GM19025 (cell line): ENCODE measurements around the gene IFT74.
"Not testable (repeated sequence)": the region's sequence is repeated elsewhere in the genome, so short reads cannot be mapped to it uniquely, and the experiment has no call there.

Experiments used
- ATAC-seq: cut with Tn5 transposase; IDR thresholded peaks from one replicate; pipeline ENCODE4 v1.9.1; 2021; ENCODE audit warnings: mild to moderate bottlenecking, low read depth, moderate library complexity; ENCODE audit not compliant: unreplicated experiment

Gene IFT74

DNA sequence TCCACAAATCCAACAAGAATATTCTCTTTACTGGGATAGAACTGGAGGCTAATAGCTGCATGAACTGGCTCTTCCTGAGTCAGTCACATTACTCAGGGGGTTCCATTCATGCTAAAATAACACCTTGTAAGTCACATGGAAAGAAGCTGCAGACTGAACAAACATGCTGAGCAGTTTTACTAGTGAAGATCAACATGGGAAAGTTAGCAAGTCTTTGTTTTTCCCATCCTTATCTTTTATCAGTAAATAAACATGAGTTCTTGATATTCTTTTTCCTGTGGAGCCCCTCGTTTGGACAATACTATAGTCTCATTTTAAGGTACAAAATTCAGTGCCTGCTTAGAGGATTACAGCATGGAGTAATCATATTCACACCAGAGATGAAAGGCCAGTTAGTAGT is 109.1 kb downstream of the IFT74 start:
- ATAC-seq = no peak

DNA sequence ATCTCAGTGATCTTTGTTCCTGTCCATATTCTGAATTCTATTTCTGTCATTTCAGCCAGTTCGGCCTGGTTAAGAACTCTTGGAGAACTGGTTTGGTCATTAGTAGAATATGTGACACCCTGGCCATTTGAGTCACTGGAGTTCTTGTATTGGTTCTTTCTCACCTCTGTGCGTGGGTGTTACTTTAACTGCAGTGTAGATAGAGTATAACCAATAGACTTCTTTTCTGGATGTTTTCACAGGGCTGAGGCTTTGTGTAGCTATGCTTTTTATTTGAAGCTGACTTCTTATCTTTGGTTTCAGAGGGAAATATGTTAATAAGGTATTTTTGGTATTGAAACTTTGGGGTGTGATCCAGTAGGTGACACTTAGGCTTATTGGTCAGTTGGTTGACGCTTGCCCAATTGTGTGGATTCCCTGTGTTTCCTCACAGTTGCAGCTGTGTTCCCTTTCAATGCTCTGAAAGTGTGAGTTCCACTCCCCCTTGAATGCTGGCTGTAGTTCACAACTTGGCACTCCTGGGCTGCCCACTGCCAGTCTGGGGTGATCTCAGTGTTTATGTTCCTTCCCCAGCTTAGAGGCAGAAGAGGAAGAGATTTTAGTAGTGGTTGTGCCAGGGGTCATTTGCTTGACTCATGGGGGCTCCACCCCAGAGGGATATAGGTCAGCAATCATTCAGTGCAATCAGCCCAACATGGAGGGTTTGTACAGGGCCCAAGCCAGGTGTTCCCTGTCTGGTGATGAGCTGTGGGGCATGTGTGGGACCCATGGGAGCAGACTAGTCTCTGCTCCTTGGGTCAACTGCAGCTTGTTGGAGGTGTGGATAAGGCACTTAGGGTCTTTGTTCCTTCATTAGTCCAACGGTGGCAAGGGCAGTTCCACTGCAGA is 117.9 kb downstream of the IFT74 start:
- no peak for ATAC-seq

DNA sequence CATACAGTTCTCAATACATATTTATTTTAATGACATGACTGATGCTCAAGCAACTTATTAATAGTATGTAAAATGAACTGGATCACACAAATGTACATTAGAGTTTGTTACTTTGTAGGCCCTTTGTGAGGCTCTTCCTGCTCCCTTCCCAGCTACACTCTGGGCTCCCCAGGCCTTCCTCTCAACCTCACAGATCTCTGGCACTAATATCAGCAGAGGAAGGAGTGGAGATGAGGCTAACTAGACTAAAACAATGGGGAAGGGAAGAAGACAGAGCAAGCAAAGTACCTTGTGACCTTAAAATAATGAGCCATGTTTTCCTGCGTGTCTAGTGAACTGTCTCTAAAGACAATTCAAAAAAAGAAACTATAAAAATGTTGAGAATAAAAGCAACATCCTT is 122.5 kb downstream of the IFT74 start:
- no peak for ATAC-seq

DNA sequence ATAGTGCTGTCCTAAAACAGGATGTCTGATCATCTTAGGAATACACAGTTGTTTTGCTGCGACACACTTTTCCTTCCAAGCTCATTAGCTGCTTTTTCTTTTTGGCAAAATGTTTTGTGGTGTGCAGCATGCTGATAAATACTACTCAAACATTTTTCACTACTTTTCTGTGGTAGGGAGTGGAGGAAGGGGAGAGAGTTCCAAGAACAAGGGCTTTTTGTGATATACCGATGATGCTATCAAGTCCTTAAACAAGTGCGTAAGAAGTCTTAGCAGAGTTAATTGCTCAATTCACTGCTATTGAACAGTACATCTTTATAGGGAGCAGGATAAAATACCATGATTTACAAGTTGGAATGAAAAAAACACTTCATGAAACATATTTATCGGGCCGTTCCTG is 129.2 kb downstream of the IFT74 start:
- no peak for ATAC-seq

DNA sequence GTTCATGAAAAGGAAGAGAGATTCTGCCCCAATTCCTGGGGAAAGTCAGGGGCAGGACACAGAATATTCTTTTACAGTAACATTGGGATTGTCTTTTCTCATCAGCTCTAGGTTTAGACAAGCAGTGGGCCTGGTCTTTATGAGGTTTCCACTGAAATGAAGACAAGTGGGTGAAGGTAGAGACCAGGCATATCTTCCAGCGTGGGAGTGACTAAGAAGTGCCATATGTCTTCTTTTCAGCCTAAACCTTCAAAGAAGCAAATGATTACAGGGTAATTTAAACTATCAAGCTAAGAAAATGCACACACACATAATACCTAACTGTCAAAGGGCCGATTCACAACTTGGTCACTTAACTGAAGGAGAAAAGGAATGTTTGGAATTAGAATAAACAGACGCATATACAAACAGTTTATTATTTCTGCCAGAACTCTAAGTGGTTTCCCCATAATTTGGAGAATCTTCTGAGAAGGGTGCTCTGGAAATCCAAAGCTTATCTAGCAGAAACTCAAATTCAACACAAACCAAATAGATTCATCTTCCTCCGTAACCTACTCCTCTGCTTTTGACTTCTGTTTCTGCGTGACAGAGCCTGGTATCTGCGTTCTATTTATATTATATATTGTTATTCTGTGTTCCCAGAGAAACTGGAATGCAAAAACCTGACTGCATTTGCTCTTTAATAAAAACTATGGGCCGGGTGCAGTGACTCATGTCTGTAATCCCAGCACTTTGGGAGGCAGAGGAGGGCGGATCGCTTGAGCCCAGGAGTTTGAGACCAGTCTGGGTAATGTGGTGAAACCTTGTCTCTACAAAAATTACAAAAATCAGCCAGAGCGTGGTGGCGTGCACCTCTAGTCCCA is 130.8 kb downstream of the IFT74 start:
- ATAC-seq = no peak

DNA sequence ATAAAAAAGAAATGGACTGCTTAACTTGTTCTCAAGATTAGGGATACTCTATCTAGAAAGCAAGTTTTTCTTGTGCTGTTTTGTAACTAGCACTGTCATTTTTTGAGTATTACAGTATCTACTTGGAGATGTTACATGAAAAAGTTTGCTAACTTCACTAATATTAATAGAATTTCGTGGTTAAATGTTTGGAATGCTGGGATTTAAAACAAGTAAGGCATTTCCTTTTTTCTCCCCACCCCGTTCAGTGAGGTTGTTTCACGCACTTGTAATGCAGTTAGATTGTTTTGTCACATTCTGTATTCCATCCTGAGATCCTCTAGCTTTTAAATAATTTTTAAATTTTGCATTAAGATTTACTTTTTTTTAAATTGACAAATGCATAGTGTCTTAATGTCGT is 132.8 kb downstream of the IFT74 start:
- no peak for ATAC-seq

DNA sequence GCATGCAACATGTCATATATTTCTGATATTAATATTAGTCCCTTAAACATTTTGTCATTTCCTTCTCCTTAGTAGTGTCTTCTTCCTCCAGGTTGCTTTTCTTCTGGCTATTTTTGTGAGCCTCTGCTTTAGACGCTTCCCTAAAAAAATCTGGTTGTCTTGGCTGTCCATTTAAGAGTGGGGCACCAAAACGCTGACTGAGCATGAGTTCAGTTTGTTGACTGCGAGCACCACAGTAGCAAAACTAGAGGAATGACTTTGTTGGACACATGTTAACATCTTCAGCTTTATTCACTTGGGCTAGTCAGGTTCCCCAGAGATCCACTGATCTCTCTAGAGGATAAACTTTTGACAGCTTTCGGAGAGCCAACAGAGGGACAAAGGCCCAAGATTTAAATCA is 133.5 kb downstream of the IFT74 start:
- ATAC-seq = no peak

DNA sequence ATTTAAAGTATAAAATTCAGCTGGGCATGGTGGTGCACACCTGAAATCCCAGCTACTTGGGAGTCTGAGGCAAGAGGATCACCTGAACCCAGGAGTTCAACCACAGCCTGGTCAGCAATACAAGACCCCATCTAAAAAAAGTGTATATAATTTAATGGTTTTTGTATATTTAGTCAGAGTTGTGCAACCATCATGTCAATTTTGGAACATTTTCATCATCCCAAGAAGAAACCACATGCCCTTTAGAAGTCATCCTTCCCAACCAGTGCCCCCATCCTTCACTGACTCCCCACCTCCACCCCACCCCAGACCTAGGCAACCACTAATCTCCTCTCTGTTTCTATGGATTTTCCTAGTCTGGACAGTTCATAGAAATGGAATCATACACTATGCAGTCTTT is 134.0 kb downstream of the IFT74 start:
- no peak for ATAC-seq

DNA sequence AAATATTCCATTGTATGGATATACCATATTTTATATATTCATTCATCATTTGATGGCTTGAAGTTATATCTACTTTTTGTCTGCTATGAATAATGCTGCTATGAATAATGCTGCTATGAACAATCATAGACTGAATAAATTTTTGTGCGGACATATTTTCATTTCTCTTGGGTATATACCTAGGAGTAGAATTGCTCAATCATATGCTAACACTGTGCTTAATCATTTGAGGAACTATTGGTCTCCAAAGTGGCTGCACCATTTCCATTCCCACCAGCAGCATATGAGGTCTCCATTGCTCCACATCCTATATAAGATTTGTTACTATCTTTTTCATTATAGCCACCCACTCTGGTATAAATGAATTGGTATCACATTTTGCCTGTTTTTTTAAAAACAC is 134.5 kb downstream of the IFT74 start:
- no peak for ATAC-seq

DNA sequence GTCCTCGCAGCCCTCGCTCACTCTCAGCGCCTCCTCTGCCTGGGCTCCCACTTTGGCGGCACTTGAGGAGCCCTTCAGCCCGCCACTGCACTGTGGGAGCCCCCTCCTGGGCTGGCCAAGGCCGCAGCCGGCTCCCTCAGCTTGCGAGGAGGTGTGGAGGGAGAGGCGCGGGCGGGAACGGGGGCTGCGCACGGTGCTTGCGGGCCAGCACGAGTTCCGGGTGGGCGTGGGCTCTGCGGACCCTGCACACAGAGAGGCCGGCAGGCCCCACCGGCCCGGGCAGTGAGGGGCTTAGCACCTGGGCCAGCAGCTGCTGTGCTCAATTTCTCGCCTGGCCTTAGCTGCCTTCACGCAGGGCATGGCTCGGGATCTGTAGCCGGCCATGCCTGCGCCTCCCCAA is 136.3 kb downstream of the IFT74 start:
- not testable (repeated sequence) for ATAC-seq

DNA sequence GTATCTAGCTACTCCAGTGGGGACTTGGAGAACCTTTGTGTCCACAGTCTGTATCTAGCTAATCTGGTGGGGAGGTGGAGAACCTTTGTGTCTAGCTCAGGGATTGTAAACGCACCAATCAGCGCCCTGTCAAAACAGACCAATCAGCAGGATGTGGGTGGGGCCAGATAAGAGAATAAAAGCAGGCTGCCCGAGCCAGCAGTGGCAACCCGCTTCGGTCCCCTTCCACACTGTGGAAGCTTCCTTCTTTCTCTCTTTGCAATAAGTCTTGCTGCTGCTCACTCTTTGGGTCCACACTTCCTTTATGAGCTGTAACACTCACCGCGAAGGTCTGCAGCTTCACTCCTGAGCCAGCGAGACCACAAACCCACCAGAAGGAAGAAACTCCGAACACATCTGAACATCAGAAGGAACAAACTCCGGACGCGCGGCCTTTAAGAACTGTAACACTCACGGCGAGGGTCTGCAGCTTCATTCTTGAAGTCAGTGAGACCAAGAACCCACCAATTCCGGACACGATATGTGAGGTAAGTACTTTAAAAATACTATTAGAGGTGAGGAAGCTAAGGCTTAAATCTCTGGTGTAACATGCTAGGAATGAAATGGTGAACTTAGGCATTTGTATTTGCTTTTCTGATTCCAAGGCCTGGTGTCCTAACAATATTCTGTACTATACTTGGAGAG is 137.3 kb downstream of the IFT74 start:
- not testable (repeated sequence) for ATAC-seq

DNA sequence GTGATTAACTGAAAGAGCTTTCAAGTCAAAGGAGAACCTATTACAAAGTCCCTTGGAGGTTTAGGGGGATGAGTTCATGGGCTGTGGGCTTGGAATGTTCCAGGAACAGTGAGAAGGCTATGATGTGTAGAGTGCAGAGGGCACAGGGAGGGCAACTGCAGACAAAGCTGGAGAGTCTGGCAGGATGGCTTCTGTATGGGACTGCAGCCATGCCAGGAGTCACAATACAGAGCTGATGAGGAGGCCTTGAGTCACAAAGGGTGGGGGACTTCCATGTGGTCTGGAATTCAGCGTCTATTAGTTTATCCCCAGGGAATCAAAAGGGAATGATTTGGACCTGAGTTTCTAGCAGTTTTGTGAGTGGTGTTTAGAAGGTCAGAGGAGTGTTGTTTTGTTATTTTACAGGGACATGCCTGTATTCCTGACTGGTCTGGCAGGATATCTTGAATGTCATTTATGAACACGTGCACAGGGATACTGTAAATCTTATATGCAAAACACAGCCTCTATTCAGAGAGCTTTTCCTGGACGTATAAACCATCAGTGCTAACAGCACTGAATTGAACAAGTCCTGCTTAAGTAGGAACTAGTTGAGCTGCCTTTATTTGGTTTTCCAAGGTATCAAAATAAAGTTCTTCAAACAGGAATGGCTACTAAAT is 138.6 kb downstream of the IFT74 start:
- no peak for ATAC-seq

DNA sequence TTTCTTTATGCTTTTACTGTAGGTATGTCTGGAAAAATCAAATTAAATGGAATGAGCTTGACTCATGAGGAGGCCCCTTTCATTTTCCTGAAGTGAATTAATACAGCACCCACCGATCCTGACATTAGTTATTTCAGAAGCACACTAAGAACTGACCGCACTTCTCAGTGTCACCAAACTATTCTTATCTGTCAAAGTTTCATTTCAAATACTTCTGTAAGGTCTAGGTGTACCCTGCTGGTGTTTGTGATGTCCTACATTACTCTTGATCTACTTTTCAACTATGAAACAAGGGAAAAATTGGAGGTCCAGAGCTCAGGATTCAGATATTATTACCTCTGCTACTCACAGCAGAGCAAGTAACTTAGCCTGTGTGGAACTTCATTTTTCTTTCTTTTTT is 151.0 kb downstream of the IFT74 start:
- no peak for ATAC-seq

DNA sequence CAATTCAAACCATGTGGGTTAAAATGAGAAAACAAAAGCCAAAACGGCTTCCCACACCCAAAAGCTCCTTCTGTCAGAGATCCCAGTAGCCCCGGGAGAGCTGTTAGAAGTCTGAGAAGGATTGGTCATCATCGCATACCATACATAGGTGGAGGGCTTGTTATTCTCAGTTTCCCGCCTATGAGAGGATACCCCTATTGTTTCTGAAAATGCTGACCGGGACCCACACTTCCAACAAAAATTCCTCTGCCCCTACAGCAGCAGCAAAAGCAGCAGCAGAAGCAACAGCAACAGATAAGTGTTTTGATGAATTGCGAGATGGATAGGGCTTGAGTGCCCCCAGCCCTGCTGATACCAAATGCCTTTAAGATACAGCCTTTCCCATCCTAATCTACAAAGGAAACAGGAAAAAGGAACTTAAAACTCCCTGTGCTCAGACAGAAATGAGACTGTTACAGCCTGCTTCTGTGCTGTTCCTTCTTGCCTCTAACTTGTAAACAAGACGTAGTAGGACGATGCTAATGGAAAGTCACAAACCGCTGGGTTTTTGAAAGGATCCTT is 152.8 kb downstream of the IFT74 start, which contains the start of gene TEK:
TSS of gene TEK (plus strand) at position 245 of the 561 bp plus-strand sequence. CDS start 366 bp downstream, outside the sequence.
- no peak for ATAC-seq

DNA sequence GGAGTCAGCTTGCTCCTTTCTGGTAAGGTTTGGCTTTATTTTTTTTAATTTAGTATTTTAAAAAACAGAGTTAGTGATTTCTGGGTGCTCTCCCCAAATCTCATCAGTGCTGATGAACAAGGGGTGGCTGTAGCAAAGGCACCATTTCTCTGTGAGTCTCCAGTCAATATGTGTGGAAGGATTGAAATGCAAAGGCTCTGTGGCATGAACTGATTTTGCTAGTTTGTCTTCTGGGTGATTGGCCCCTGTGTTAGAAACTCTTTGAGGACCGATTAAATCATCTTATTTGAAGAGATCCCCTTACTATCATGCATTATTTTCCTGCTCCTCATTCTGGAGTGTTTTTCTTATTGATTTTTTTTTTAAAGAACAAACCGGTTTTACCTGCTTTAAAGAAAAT is 153.4 kb downstream of the IFT74 start:
- no peak for ATAC-seq

DNA sequence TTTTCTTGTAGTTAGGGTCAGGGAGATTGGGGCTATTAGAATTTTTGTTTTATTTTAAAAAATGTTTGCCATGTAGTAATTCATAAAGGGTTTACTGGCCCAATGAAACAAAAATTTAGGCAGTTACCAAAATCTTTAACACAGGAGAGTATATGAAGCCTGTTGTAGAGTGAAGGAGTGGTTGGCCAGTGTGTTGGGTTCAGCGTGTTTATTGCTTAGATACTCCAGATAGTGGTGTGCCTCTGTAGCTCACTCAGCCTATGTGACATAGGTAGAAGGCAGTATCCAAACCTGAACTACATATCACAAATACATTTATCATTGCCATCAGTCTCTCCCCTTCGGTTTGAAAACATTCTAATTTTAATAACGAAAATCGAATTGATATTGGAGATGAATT is 154.0 kb downstream of the IFT74 start:
- no peak for ATAC-seq

DNA sequence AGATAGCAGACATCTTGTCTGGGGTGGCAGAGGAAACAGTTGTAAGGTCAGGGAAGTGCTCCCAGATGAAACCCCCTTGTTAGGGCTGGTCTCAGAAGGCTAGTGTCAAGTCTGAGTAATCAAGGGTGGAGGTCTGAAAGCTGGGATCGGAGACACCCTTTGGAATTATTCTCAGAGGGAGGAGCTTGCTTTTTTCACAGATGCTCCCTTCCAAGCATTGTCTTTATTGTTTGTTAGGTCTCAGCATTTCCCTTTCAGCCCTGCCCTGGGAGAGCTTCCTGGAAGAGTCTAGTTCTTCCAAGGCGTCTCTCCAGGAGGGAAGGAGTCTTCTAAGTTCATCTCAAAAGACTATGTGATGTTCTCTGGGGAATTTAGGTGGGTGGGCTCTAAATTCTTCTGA is 156.0 kb downstream of the IFT74 start:
- no peak for ATAC-seq
